GM21526 (cell line): Measurements from ENCODE around the gene CCN2.
"Not testable (repeated sequence)": the region's sequence is repeated elsewhere in the genome, so short reads cannot be mapped to it uniquely, and the experiment has no call there.

ENCODE experiments used
- ATAC-seq: cut with Tn5 transposase; IDR thresholded peaks from one replicate; pipeline ENCODE4 v1.9.1; 2021; ENCODE audit warnings: moderate library complexity; ENCODE audit not compliant: unreplicated experiment, low FRiP score

The CCN2 gene

GRCh38 chr6:131946404-131946991 is 4.7 kb downstream of the CCN2 start:
- no peak for ATAC-seq

- ATAC-seq: no peak
Measured at GRCh38 chr6:131945971-131946370, 5.2 kb downstream of the CCN2 start.

DNA sequence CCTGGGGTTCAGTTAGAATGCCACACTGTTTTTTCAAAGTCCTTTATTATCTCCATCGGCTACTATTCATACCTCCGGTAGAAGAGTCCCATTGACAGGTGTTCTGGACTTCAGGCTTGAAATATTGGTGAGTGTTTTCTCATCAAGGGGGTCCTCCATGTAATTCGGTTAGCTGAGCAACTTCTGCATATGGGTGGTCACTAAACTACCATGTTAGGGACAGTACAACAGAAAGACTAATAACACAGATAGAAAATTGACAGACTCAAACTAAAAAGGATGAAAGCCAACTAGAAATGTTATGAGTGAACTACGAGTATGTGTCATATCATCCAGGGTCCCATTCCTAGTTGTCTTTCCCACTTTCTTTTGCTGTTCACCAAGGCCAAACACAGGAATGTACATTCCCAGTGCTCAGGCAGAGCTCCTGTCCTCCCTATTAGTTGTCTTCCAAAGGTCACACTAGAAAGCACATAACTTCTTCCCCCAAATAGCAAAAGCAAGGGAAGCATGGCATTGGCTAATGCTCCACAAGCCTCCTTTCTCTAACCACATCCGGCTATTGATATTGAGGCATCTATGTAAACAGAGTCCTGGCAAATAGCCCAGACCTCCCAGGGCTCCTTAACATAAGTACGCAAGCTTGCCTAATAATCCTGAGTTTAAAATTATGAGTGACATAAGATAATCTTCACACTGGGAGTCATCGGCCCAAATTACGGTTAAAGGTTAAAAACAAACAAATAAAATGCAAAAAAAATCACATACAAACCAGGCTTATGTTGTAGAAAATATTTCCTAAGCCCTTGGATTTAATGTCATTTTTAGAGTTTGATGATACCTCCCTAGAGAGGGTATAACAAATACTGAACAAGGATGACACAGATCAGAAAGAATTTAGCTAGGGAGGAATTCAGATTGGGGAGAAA is 13.2 kb downstream of the CCN2 start:
- ATAC-seq: no peak

- no peak for ATAC-seq
Measured at GRCh38 chr6:131937226-131937625, 13.9 kb downstream of the CCN2 start.

GRCh38 chr6:131936156-131936555 is 15.0 kb downstream of the CCN2 start:
- no peak for ATAC-seq

- no peak for ATAC-seq
Measured at GRCh38 chr6:131931063-131931750, 20.0 kb downstream of the CCN2 start.

- no peak for ATAC-seq
Measured at GRCh38 chr6:131929976-131930375, 21.2 kb downstream of the CCN2 start.

- ATAC-seq: no peak
Measured at GRCh38 chr6:131929264-131929663, 21.9 kb downstream of the CCN2 start.

DNA sequence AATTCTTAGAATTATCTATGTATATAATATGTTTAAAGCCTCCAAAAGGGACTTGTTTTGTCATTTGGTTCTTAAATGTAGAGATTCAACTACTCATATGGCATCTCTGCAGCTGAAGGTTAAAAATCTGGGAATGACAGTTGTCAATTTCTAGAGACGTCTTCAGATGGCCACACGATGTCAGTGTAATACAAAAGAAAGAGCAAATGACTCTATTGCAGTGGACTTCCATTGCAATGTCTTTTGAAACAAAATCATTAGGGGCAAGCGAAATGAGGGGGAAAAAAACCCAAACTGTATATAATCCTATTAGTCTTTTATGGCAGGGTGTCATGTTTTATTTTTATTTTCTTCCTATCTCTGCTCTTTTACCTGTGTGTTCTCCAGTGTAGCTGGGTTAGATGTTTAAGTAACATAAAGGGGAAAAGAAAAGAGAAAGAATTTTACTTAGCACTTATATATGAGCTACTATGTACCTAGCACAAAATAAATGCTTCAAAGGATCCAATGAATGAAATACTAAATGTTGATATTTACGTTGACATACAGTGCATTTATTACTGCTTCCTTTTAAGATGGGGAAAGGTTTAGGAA is 26.2 kb downstream of the CCN2 start:
- no peak for ATAC-seq

GRCh38 chr6:131923356-131923755 is 27.8 kb downstream of the CCN2 start:
- peak; percentile 79 for ATAC-seq

DNA sequence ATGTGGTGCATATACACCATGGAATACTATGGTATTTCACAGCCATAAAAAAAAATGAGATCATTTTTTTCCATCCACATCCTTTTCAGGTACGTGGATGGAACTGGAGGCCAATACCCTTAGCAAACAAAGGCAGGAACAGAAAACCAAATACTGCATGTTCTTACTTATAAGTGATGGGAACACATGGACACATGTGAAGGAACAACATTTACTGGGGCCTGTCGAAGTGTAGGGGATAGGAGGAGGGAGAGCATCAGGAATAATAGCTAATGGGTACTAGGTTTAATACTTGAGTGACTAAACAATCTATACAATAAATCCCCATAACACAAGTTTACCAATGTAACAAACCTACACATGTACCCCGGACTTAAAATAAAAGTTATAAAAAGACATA is 30.5 kb downstream of the CCN2 start:
- ATAC-seq: no peak

DNA sequence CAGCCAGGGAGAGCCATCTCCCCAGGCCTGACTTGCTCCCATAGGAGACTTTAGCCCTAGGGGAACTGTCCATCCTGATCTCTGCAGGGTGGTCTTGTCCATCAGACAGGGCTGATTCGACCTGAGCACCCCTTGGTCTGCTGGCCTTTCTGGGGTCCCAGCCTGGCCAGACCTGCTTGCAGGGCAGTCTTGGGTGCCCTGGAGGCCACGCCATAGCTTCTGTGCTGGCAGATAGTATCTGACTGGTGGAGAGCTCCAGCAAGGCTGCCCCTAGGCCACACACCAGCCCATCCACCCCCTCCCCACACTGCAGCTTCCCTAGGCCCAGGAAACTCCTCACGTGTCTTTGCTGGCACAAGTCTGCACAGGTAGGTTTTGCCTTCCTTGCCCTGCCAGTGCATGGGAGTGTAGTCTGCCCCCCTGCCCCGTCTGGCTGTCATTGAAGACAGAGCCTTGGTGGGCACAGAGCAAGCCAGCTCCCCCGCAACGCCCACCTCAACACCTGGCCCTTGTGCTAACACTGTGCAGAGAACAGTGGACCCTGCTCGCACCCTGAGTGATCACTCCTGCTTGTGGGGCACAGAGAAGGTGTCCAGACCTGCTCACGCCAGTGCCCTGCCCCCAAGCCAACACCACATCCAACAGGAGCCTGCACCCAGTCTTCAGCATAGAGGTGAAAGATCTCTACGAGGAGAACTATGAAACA is 32.4 kb downstream of the CCN2 start:
- ATAC-seq: no peak

DNA sequence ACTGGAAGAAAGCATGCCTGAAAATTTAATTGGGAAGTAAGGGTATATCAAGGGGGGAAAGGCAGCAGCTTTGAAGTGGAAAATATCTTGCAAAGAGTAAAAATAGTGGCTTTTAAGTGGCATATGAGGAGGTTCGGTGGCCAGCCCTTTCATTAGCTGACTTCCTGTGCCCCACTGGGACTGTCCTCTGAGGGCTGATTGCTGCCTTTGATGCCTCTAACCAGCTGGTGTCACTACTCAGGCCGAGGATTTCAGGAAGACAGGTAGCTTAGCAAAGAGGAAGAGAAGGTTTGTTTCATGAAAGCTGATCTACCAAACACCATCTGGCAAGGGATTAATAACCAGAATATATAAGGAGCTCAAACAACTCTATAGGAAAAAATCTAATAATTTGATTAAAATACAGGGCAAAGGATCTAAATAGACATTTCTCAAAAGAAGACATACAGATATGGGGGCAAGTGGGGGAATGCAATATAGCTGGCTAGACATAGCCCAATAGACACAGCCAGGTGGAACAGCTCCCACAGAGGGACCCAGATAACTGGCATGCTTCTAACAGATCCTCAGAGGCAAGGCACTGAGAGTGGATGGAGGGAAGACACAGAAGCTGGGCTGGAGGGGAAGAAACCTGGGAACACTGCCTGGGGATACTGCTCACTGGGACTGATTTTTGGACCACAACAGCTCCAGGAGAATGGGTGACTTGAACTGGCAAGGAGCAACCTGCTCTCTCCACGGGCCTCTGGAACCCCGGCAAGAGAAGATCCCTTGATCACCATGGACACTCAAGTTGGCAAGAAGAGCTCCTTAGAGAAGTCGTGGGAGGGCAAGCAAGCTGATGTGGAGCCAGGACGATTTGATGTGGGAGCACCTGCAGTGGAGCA is 33.2 kb downstream of the CCN2 start:
- ATAC-seq: no peak

DNA sequence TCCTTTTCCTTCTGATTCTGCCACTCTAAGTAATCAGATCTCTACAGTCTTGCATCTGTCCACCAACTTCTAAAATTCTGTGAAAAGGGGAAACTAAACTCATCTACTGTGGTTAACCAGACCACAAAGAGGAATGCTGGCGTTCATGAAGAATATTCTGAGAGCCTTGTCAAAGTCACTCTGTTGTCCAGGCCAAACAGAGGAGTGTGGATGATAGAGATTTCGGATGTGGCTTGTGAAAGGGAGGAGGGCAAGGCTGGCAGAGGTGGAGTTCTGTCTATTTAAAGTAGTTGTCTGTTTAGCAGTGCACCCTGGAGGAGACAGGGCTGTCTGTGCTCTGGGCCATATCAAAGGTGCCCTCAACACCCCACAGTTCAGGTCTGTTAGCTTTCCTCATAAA is 33.9 kb downstream of the CCN2 start:
- ATAC-seq: no peak

DNA sequence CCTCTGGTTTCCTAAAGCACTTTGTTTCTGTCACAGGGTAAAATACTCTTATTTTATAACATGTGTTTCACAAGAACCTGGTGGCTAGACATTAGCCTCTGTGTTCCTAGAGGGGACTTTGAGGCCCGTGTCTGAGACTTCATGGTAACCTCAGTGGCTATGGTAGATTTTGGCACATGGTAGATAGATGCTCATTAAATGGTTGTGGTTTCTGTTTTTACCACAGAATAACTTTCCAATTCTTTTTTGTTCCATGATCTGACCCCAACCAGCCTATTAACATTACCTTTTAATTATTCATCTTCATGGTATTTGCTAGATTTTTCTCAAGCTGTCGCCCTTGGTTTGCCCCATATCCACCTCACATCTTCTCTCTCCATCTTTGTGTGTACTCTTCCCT is 34.3 kb downstream of the CCN2 start:
- ATAC-seq: no peak

DNA sequence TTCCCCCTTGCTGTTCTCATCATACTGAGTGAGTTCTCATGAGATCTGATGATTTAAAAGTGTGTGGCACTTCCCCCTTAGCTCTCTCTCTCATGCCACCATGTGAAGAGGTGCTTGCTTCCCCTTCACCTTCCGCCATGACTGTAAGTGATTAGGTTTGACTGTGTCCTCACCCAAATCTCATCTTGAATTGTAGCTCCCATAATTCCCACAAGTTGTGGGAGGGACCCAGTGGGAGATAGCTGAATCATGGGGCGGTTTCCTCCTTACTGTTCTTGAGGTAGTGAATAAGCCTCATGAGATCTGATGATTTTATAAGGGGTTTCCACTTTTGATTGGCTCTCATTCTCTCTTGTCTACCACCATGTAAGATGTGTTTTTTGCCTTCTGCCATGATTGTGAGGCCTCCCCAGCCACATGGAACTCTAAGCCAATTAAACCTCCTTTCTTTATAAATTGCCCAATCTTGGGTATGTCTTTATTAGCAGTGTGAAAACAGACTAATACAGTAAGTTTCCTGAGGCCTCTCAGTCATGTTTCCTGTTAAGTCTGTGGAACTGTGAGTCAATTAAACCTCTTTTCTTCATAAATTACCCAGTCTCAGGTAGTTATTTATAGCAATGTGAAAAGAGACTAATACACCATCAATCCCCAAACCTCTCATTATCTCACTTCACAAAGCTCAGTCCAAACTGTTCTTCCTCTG is 34.9 kb downstream of the CCN2 start:
- ATAC-seq: not testable (repeated sequence)

DNA sequence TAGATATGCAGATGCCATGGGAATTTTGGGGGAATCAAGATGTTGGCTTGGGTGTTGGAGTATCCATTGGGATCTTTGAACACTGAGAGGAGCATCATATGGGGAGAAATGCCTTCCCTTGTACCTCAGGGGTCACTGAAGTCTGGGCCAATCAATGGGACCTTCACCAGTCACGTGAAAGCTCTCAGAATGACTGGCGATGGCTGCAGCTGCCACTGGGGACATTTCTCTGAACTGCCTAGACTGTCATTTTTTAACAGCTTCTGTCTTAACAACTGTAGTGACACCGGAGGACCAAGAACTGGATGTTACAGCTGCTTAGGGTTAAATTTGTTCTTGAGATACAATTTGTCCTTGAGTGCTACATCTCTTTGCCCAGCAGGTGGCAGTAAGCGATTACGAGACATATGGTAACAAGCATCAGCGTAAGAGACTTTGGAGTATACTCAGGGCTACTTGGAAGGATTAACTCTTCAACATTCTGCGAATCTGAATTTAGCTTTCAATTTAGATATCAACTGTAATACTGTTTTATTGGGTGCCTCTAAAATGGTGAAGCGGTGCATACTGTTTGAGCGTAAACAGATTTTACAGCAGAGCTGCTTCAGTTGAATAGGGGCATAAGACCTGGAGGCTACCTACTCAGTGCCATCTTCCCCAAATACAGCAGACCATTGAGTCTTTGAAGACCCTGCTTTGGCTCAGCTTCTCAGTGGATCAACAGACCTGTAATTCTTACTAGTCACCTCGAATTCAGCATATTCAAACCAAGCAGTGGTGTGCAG is 36.0 kb downstream of the CCN2 start:
- peak; percentile 90 for ATAC-seq

GRCh38 chr6:131914234-131914633 is 36.9 kb downstream of the CCN2 start:
- no peak for ATAC-seq
